NCI-H524 treated with DMSO at 0.1 percent for 48 hours (cell line): Measurements from ENCODE around the gene PRND.
"Not testable (repeated sequence)": the region's sequence is repeated elsewhere in the genome, so short reads cannot be mapped to it uniquely, and the experiment has no call there.

Experiments used
- DNase-seq: peaks from one replicate; lab custom pipeline; 2025; lab: John Stamatoyannopoulos, UW

The PRND gene

GRCh38 chr20:4737857-4738627, 16.3 kb downstream of the PRND start:
- DNase-seq = no peak

GRCh38 chr20:4740774-4741431, 19.2 kb downstream of the PRND start:
- DNase-seq = no peak

GRCh38 chr20:4748847-4749246, 27.1 kb downstream of the PRND start:
- no peak for DNase-seq

- no peak for DNase-seq
These were observed 27.6 kb downstream of the PRND start for GRCh38 chr20:4749326-4749725.

- DNase-seq = no peak
These were observed 28.7 kb downstream of the PRND start for GRCh38 chr20:4750381-4750780.

GRCh38 chr20:4759100-4759884, 37.6 kb downstream of the PRND start:
- DNase-seq = peak; percentile 88

GRCh38 chr20:4763261-4763660, 41.6 kb downstream of the PRND start:
- DNase-seq = no peak

GRCh38 chr20:4763723-4764510, 42.2 kb downstream of the PRND start:
- no peak for DNase-seq

GRCh38 chr20:4764805-4765204, 43.1 kb downstream of the PRND start:
- no peak for DNase-seq

GRCh38 chr20:4765681-4766080, 44.0 kb downstream of the PRND start:
- DNase-seq = no peak

GRCh38 chr20:4766631-4767030, 44.9 kb downstream of the PRND start:
- DNase-seq = no peak

- no peak for DNase-seq
These were observed 45.4 kb downstream of the PRND start for GRCh38 chr20:4767084-4767483.

- no peak for DNase-seq
These were observed 47.6 kb downstream of the PRND start for GRCh38 chr20:4769328-4769727.

GRCh38 chr20:4770026-4770425, 48.3 kb downstream of the PRND start:
- DNase-seq = no peak

- DNase-seq = no peak
These were observed 49.3 kb downstream of the PRND start for GRCh38 chr20:4771004-4771403.

GRCh38 chr20:4772132-4772531, 50.4 kb downstream of the PRND start:
- no peak for DNase-seq

- DNase-seq = not testable (repeated sequence)
These were observed 51.3 kb downstream of the PRND start for GRCh38 chr20:4773014-4773413.

- no peak for DNase-seq
These were observed 52.0 kb downstream of the PRND start for GRCh38 chr20:4773736-4774135.

- no peak for DNase-seq
These were observed 52.5 kb downstream of the PRND start for GRCh38 chr20:4774207-4774606.

GRCh38 chr20:4775322-4776078, 53.8 kb downstream of the PRND start:
- no peak for DNase-seq

GRCh38 chr20:4776079-4776630, 54.4 kb downstream of the PRND start:
- no peak for DNase-seq
